Measurements from ENCODE around the gene CASP6. TPM values are rescaled to one million over a fixed set of nuclear protein-coding genes. Genes with fewer than 3 reads are reported as not detected.

CASP6 gene
- total and polyA plus RNA-seq, 2 of the 8 experiments (the other 6 are each of a cell fraction or from before 2014, with no cell fraction given) = 29.5 to 35.1 TPM

DNA sequence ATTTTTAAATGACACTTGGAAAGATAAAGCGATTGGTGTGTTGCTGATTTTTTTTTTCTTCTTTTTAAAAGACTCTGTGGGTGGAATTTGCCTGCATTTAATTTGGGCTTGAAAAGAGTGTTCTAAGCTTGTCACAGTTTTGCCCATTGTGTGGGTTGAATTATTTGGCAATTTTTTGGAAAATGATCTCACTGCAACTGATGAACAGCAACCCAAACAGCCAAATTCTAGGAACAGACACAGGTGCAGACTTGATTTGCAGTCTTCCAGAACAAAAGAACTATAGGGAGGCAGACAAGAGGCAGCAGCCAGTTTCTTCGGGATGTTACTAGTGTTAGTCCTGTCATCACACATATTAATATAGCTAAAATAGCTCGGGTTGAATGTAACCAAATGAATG, 40.5 kb downstream of the CASP6 start:
- TF ChIP-seq KDM1A (IDR thresholded peaks at IDR 0.05; ENCODE audit: borderline replicate concordance, low read length) (no peak), SP4 (IDR thresholded peaks at IDR 0.05; ENCODE audit: low read length) (no peak)
- TF ChIP-seq, protein P1, sequence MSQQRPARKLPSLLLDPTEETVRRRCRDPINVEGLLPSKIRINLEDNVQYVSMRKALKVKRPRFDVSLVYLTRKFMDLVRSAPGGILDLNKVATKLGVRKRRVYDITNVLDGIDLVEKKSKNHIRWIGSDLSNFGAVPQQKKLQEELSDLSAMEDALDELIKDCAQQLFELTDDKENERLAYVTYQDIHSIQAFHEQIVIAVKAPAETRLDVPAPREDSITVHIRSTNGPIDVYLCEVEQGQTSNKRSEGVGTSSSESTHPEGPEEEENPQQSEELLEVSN (IDR thresholded peaks at IDR 0.05) = no peak
- no peak overlapping the region for H3K23ac ChIP-seq (ENCODE audit: insufficient read length)
- no peak overlapping the region for H3K4me3 ChIP-seq (ENCODE audit: extremely low read depth in 1 of 4, insufficient read depth in 2 of 4, low read depth in 3 of 4, low read length in 4 of 4)
- POLR2A ChIA-PET (ENCODE audit: partially characterized antibody) = interaction anchor here (1.4 kb wide), 1 partner anchor 31 kb away, joined by 3 read pairs; no protein-coding TSS in a partner anchor
- H3K4me2 ChIP-seq (ENCODE audit: insufficient read depth in 1 of 2, low read depth in 2 of 2, low read length in 2 of 2) = no peak overlapping the region
- H3K79me1 ChIP-seq (ENCODE audit: low read depth, low read length) = no peaks in the 10 kb centered on the region; the same call in 1 of the 2 replicates
- H4K20me1 ChIP-seq (replicated peaks in 1 of 2; ENCODE audit: control insufficient read depth in 1 of 2, insufficient read depth in 2 of 2, low read length in 2 of 2) = no peaks in the 10 kb centered on the region
- no peak overlapping the region for H3K27ac ChIP-seq (ENCODE audit: low read depth, low read length)
- H2BK5ac ChIP-seq (ENCODE audit: low read depth, low read length) = no peak overlapping the region
- H4K5ac ChIP-seq (ENCODE audit: insufficient read length, low read depth, low read length) = no peak overlapping the region
- no peaks in the 10 kb centered on the region for H3K27me3 ChIP-seq (replicated peaks in 1 of 4; ENCODE audit: control insufficient read depth in 3 of 4, extremely low read depth in 1 of 4, insufficient read depth in 3 of 4, low read length in 3 of 4)
- CTCF ChIA-PET (ENCODE audit: partially characterized antibody) = interaction anchor here (0.7 to 3.4 kb wide), 6 partner anchors 10 to 316 kb away, joined by 3 to 17 read pairs (median 4); no protein-coding TSS in a partner anchor
- no peak overlapping the region for H2BK12ac ChIP-seq (ENCODE audit: low read depth, low read length)
- H4K91ac ChIP-seq (replicated peaks; ENCODE audit: insufficient read length, low read length) = no peak overlapping the region
- no peaks in the 10 kb centered on the region for H3K23me2 ChIP-seq (ENCODE audit: low read depth, low read length)
- H2AFZ ChIP-seq (ENCODE audit: low read length) = no peak overlapping the region
- H3K4me1 ChIP-seq (replicated peaks in 1 of 4; ENCODE audit: control insufficient read depth in 3 of 4, insufficient read depth in 4 of 4, low read length in 3 of 4) = peaks cover 0 to 10% (median 2%) of the 10 kb centered on the region in 4 experiments; a peak in 4 of 7 replicates
- H3K18ac ChIP-seq (ENCODE audit: extremely low read depth, low read length) = no peak overlapping the region
- no peak overlapping the region for H2BK120ac ChIP-seq (replicated peaks; ENCODE audit: low read depth, low read length)
- H3K36me3 ChIP-seq (ENCODE audit: control insufficient read depth in 2 of 4, insufficient read depth in 4 of 4, low read length in 3 of 4) = no peaks in the 10 kb centered on the region
- no peak overlapping the region for H2AK5ac ChIP-seq (ENCODE audit: low read depth, low read length)
- H3K4ac ChIP-seq (replicated peaks; ENCODE audit: insufficient read length, low read depth, low read length) = no peak overlapping the region
- no peak overlapping the region for H2BK15ac ChIP-seq (ENCODE audit: low read length)
- H3K14ac ChIP-seq (ENCODE audit: insufficient read length) = no peak overlapping the region
- no peak for DNase-seq (ENCODE audit: low read depth in 1 of 2, low spot score in 2 of 2)
- no peaks in the 10 kb centered on the region for H3K79me2 ChIP-seq (ENCODE audit: control insufficient read depth in 1 of 2, insufficient read depth in 2 of 2, low read length in 2 of 2)
- 74% methylated on average over 3 of the region's 3 CpGs; no CpG with 5 or more reads in 1 of the 2 experiments for WGBS, 2 experiments (ENCODE audit: extremely low coverage in 1 of 2, insufficient coverage in 1 of 2, insufficient read length in 1 of 2, insufficient replicate concordance in 2 of 2, low coverage in 1 of 2, low lambda C conversion rate in 2 of 2, missing lambda C conversion rate in 1 of 2)
- no peak overlapping the region; a peak in 1 of 7 replicates for H3K9ac ChIP-seq (replicated peaks in 1 of 4; ENCODE audit: extremely low read depth in 1 of 4, low read depth in 3 of 4, low read length in 3 of 4)
- H2BK20ac ChIP-seq (ENCODE audit: low read length) = no peak overlapping the region
- H3K56ac ChIP-seq (replicated peaks; ENCODE audit: insufficient read length, low read depth, low read length) = no peak overlapping the region
- H4K8ac ChIP-seq (ENCODE audit: extremely low read depth, insufficient read depth, low read length) = no peak overlapping the region
- FAIRE-seq = peak; percentile 87
- H3K9me3 ChIP-seq (ENCODE audit: insufficient read depth in 2 of 2, low read depth in 1 of 2, low read length in 1 of 2) = no peaks in the 10 kb centered on the region
